Fibroblast of lung (primary cell): ENCODE results near the gene GABPA.

Experiments
- EZH2 ChIP-seq: IDR thresholded peaks from 2 replicates; pipeline ENCODE4 v1.5.1; 2012; ENCODE audit warnings: low read length, control low read depth, mild to moderate bottlenecking; ENCODE audit errors: missing control alignments
- TF ChIP-seq, protein P1 (sequence below), 2 donors: IDR thresholded peaks in 1 of 2; conservative IDR thresholded peaks in 1 of 2; 1 replicate in 1 of 2; 2 replicates in 1 of 2; pipeline ENCODE4 v1.5.1; 2011 to 2012; ENCODE audit warnings: low read length in 2 of 2, control low read depth in 1 of 2, inconsistent platforms in 1 of 2, low read depth in 1 of 2, mild to moderate bottlenecking in 1 of 2

DNA sequence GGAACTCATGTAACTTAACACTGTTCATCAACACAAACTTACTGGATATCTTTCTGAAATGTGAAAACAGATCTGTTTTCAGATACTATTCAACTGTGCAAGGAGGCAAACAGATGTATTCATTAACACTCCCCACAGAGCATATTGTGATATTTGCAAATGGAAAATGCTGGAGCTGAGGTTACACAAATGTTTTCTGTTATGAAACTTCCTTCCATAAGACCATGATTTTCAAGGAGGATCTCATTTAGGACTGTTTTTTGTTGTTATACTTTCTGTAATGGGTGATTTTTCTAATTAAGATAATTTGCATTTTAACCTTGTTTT, 56.1 kb downstream of the GABPA start:
- TF ChIP-seq, protein P1, sequence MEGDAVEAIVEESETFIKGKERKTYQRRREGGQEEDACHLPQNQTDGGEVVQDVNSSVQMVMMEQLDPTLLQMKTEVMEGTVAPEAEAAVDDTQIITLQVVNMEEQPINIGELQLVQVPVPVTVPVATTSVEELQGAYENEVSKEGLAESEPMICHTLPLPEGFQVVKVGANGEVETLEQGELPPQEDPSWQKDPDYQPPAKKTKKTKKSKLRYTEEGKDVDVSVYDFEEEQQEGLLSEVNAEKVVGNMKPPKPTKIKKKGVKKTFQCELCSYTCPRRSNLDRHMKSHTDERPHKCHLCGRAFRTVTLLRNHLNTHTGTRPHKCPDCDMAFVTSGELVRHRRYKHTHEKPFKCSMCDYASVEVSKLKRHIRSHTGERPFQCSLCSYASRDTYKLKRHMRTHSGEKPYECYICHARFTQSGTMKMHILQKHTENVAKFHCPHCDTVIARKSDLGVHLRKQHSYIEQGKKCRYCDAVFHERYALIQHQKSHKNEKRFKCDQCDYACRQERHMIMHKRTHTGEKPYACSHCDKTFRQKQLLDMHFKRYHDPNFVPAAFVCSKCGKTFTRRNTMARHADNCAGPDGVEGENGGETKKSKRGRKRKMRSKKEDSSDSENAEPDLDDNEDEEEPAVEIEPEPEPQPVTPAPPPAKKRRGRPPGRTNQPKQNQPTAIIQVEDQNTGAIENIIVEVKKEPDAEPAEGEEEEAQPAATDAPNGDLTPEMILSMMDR (conservative IDR thresholded peaks at IDR 0.05 in 1 of 2, IDR thresholded peaks at IDR 0.05 in 1 of 2; ENCODE audit: low read depth in 1 of 2, low read length in 2 of 2): no peak
- TF ChIP-seq EZH2: no peak
